ENCODE data around the gene SLC2A13. TPM values are rescaled to one million over a fixed set of nuclear protein-coding genes. Genes with fewer than 3 reads are reported as not detected.
"Not testable (repeated sequence)": the region's sequence is repeated elsewhere in the genome, so short reads cannot be mapped to it uniquely, and the experiment has no call there.

The SLC2A13 gene
- total RNA-seq, 1 experiment from 2014 or later: 15.3 TPM

DNA sequence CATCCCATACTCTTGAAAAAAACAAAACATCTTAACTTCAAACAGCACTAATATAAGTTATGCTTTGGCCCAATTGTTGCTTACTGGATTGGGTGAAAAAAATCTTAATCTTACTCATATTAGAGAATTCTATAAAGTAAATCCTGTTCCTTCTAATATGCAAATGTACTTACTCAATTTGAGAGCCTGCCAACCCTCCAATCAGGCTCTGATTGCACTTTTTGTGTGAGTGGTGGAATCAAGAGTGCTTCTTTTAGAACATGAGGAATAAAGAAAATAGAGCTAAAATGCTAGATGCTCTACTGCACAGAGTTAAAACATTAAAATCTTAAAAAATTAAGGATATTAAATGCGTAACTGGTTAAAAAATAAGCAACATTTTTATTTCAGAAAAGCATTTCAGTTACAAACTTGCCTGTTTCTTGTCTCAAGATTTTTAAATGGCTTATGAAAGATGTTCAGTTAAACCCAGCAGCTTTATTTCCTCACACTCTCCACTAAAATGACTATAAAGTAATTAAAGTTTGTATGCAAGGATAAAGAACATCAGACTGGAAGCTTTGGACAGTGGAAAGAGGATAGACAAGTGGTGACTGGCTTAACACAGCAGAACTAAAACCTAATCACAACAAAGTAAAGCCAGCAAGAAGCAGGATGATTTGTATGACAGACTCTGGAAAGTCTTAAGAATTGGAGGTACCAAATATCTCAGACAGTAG, 177.5 kb downstream of the SLC2A13 start (continued):
- TF ChIP-seq, protein P1, sequence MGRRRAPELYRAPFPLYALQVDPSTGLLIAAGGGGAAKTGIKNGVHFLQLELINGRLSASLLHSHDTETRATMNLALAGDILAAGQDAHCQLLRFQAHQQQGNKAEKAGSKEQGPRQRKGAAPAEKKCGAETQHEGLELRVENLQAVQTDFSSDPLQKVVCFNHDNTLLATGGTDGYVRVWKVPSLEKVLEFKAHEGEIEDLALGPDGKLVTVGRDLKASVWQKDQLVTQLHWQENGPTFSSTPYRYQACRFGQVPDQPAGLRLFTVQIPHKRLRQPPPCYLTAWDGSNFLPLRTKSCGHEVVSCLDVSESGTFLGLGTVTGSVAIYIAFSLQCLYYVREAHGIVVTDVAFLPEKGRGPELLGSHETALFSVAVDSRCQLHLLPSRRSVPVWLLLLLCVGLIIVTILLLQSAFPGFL (CRISPR knock-in tag; IDR thresholded peaks at IDR 0.05; ENCODE audit: borderline replicate concordance): no peak
- TF ChIP-seq, protein P2, sequence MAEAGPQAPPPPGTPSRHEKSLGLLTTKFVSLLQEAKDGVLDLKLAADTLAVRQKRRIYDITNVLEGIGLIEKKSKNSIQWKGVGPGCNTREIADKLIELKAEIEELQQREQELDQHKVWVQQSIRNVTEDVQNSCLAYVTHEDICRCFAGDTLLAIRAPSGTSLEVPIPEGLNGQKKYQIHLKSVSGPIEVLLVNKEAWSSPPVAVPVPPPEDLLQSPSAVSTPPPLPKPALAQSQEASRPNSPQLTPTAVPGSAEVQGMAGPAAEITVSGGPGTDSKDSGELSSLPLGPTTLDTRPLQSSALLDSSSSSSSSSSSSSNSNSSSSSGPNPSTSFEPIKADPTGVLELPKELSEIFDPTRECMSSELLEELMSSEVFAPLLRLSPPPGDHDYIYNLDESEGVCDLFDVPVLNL (CRISPR knock-in tag; IDR thresholded peaks at IDR 0.05; ENCODE audit: borderline replicate concordance, low read depth): no peak
- no peak for TF ChIP-seq TP53 (CRISPR knock-in tag; IDR thresholded peaks at IDR 0.05)
- TF ChIP-seq, protein P3, sequence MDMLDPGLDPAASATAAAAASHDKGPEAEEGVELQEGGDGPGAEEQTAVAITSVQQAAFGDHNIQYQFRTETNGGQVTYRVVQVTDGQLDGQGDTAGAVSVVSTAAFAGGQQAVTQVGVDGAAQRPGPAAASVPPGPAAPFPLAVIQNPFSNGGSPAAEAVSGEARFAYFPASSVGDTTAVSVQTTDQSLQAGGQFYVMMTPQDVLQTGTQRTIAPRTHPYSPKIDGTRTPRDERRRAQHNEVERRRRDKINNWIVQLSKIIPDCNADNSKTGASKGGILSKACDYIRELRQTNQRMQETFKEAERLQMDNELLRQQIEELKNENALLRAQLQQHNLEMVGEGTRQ (CRISPR knock-in tag; IDR thresholded peaks at IDR 0.05): no peak
- TF ChIP-seq ESRRA (CRISPR knock-in tag; IDR thresholded peaks at IDR 0.05; ENCODE audit: borderline replicate concordance): no peak
- TF ChIP-seq FOXJ3 (CRISPR knock-in tag; IDR thresholded peaks at IDR 0.05; ENCODE audit: borderline replicate concordance): no peak
- TF ChIP-seq ZNF416 (CRISPR knock-in tag; IDR thresholded peaks at IDR 0.05): no peak
- no peak for TF ChIP-seq SMAD4 (CRISPR knock-in tag; IDR thresholded peaks at IDR 0.05)

DNA sequence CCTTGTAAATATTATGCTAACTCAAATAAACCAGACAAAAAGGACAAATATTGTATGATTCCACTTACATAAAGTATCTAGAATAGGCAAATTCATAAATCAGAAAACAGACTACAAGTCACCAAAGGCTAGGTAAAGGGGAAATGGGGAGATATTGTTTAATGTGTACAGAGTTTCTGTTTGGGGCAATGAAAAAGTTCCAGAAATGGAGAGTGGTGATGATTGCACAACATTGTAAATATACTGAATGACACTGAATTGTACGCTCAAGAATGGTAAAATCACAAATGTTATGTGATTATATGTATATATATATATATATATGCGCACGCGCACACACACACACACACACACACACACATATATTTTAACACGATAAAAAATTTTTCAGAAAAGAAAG, 182.5 kb downstream of the SLC2A13 start:
- no peak for ATAC-seq
- Mint-ChIP-seq H3K4me3 (no peak overlapping the region), H3K36me3 (no peaks in the 10 kb centered on the region), H3K9me3 (no peaks in the 10 kb centered on the region), H3K27ac (no peak overlapping the region), H3K27me3 (ENCODE audit: low read depth) (no peaks in the 10 kb centered on the region), H3K4me1 (peaks cover 21% of the 10 kb centered on the region)
- POLR2A ChIA-PET: no interaction called here
- no peak for DNase-seq (ENCODE audit: low spot score)
- CTCF ChIA-PET: interaction anchor here (0.6 kb wide), 1 partner anchor 49 kb away, joined by 3 read pairs; no protein-coding TSS in a partner anchor
- no peak for TF ChIP-seq ZNF138 (CRISPR knock-in tag; conservative IDR thresholded peaks at IDR 0.05)
- TF ChIP-seq, protein P4, sequence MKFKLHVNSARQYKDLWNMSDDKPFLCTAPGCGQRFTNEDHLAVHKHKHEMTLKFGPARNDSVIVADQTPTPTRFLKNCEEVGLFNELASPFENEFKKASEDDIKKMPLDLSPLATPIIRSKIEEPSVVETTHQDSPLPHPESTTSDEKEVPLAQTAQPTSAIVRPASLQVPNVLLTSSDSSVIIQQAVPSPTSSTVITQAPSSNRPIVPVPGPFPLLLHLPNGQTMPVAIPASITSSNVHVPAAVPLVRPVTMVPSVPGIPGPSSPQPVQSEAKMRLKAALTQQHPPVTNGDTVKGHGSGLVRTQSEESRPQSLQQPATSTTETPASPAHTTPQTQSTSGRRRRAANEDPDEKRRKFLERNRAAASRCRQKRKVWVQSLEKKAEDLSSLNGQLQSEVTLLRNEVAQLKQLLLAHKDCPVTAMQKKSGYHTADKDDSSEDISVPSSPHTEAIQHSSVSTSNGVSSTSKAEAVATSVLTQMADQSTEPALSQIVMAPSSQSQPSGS (CRISPR knock-in tag; IDR thresholded peaks at IDR 0.05; ENCODE audit: borderline replicate concordance, low read depth): no peak
- TF ChIP-seq, protein P5, sequence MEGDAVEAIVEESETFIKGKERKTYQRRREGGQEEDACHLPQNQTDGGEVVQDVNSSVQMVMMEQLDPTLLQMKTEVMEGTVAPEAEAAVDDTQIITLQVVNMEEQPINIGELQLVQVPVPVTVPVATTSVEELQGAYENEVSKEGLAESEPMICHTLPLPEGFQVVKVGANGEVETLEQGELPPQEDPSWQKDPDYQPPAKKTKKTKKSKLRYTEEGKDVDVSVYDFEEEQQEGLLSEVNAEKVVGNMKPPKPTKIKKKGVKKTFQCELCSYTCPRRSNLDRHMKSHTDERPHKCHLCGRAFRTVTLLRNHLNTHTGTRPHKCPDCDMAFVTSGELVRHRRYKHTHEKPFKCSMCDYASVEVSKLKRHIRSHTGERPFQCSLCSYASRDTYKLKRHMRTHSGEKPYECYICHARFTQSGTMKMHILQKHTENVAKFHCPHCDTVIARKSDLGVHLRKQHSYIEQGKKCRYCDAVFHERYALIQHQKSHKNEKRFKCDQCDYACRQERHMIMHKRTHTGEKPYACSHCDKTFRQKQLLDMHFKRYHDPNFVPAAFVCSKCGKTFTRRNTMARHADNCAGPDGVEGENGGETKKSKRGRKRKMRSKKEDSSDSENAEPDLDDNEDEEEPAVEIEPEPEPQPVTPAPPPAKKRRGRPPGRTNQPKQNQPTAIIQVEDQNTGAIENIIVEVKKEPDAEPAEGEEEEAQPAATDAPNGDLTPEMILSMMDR (IDR thresholded peaks at IDR 0.05): no peak
- TF ChIP-seq, protein P2 (CRISPR knock-in tag; IDR thresholded peaks at IDR 0.05; ENCODE audit: borderline replicate concordance, low read depth): no peak
- TF ChIP-seq, protein P6, sequence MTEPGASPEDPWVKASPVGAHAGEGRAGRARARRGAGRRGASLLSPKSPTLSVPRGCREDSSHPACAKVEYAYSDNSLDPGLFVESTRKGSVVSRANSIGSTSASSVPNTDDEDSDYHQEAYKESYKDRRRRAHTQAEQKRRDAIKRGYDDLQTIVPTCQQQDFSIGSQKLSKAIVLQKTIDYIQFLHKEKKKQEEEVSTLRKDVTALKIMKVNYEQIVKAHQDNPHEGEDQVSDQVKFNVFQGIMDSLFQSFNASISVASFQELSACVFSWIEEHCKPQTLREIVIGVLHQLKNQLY (CRISPR knock-in tag; IDR thresholded peaks at IDR 0.05): no peak
- no peak for TF ChIP-seq GTF2I (CRISPR knock-in tag; conservative IDR thresholded peaks at IDR 0.05)
- no peak for TF ChIP-seq GABPB1 (CRISPR knock-in tag; IDR thresholded peaks at IDR 0.05)
- TF ChIP-seq, protein P7, sequence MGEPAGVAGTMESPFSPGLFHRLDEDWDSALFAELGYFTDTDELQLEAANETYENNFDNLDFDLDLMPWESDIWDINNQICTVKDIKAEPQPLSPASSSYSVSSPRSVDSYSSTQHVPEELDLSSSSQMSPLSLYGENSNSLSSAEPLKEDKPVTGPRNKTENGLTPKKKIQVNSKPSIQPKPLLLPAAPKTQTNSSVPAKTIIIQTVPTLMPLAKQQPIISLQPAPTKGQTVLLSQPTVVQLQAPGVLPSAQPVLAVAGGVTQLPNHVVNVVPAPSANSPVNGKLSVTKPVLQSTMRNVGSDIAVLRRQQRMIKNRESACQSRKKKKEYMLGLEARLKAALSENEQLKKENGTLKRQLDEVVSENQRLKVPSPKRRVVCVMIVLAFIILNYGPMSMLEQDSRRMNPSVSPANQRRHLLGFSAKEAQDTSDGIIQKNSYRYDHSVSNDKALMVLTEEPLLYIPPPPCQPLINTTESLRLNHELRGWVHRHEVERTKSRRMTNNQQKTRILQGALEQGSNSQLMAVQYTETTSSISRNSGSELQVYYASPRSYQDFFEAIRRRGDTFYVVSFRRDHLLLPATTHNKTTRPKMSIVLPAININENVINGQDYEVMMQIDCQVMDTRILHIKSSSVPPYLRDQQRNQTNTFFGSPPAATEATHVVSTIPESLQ (CRISPR knock-in tag; IDR thresholded peaks at IDR 0.05): no peak
- no peak for TF ChIP-seq ZNF121 (CRISPR knock-in tag; IDR thresholded peaks at IDR 0.05)
- no peak for TF ChIP-seq KAT7 (CRISPR knock-in tag; IDR thresholded peaks at IDR 0.05; ENCODE audit: borderline replicate concordance)
- TF ChIP-seq SMAD3 (CRISPR knock-in tag; IDR thresholded peaks at IDR 0.05; ENCODE audit: borderline replicate concordance): no peak
- no peak for TF ChIP-seq ETV6 (CRISPR knock-in tag; IDR thresholded peaks at IDR 0.05)
- TF ChIP-seq, protein P8, sequence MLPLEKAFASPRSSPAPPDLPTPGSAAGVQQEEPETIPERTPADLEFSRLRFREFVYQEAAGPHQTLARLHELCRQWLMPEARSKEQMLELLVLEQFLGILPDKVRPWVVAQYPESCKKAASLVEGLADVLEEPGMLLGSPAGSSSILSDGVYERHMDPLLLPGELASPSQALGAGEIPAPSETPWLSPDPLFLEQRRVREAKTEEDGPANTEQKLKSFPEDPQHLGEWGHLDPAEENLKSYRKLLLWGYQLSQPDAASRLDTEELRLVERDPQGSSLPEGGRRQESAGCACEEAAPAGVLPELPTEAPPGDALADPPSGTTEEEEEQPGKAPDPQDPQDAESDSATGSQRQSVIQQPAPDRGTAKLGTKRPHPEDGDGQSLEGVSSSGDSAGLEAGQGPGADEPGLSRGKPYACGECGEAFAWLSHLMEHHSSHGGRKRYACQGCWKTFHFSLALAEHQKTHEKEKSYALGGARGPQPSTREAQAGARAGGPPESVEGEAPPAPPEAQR (CRISPR knock-in tag; IDR thresholded peaks at IDR 0.05): no peak
- TF ChIP-seq TP53 (CRISPR knock-in tag; IDR thresholded peaks at IDR 0.05): no peak

DNA sequence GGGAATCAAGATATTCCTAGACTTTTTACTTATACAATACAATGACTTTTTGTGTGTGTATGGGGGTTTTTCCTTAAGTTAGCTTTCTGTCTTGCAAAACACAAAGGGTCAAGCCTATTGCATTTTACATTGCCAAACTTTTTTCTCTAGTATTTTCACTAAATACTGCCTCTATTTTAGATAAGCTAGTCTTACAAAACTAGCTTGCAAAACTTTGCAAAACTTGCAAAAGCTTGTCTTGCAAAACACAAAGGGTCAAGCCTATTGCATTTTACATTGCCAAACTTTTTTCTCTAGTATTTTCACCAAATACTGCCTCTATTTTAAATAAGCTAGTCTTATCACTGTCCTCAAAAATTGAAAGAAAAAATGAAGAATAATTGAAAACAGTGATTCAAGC, 183.3 kb downstream of the SLC2A13 start:
- H3K27ac Mint-ChIP-seq; H3K9me3 Mint-ChIP-seq; H3K27me3 Mint-ChIP-seq (ENCODE audit: low read depth); CTCF ChIA-PET; H3K4me3 Mint-ChIP-seq; DNase-seq (ENCODE audit: low spot score); POLR2A ChIA-PET; H3K36me3 Mint-ChIP-seq; ATAC-seq: not testable (repeated sequence)
- peaks cover 21% of the 10 kb centered on the region for H3K4me1 Mint-ChIP-seq
